GM19395 (cell line): Measurements from ENCODE around the gene CPOX.
"Not testable (repeated sequence)": the region's sequence is repeated elsewhere in the genome, so short reads cannot be mapped to it uniquely, and the experiment has no call there.

ENCODE experiments used
- ATAC-seq: cut with Tn5 transposase; IDR thresholded peaks from one replicate; pipeline ENCODE4 v1.9.1; 2021; ENCODE audit warnings: mild to moderate bottlenecking, moderate library complexity; ENCODE audit not compliant: unreplicated experiment

The CPOX gene

GRCh38 chr3:98593046-98593936 lies at the start of gene CPOX:
TSS of gene CPOX (minus strand) at chr3:98593611. CDS start at chr3:98593504, 107 bp downstream.
- ATAC-seq: peak; percentile 94

- ATAC-seq: not testable (repeated sequence)
Observed at GRCh38 chr3:98642769-98643168, 49.4 kb upstream of the CPOX start.

GRCh38 chr3:98641756-98642155 lies 48.3 kb upstream of the CPOX start:
- not testable (repeated sequence) for ATAC-seq

- not testable (repeated sequence) for ATAC-seq
Observed at GRCh38 chr3:98638515-98638914, 45.1 kb upstream of the CPOX start.

GRCh38 chr3:98630416-98630815 lies 37.0 kb upstream of the CPOX start:
- no peak for ATAC-seq

- ATAC-seq: no peak
Observed at GRCh38 chr3:98628317-98628716, 34.9 kb upstream of the CPOX start.

GRCh38 chr3:98626151-98626550 lies 32.7 kb upstream of the CPOX start:
- no peak for ATAC-seq

- no peak for ATAC-seq
Observed at GRCh38 chr3:98623572-98624280, 30.3 kb upstream of the CPOX start.

GRCh38 chr3:98617841-98618240 lies 24.4 kb upstream of the CPOX start:
- no peak for ATAC-seq

GRCh38 chr3:98613616-98614015 lies 20.2 kb upstream of the CPOX start:
- no peak for ATAC-seq

- ATAC-seq: peak; percentile 94
Observed at GRCh38 chr3:98612996-98613517, 19.6 kb upstream of the CPOX start.

GRCh38 chr3:98612587-98612986 lies 19.2 kb upstream of the CPOX start:
- ATAC-seq: peak; percentile 71

GRCh38 chr3:98608029-98608428 lies 14.6 kb upstream of the CPOX start:
- no peak for ATAC-seq

GRCh38 chr3:98603580-98603979 lies 10.2 kb upstream of the CPOX start:
- ATAC-seq: no peak

- peak; percentile 76 for ATAC-seq
Observed at GRCh38 chr3:98602078-98602678, 8.8 kb upstream of the CPOX start.

- ATAC-seq: no peak
Observed at GRCh38 chr3:98601180-98601579, 7.8 kb upstream of the CPOX start.

- peak; percentile 67 for ATAC-seq
Observed at GRCh38 chr3:98600412-98601095, 7.1 kb upstream of the CPOX start.

GRCh38 chr3:98599647-98600411 lies 6.4 kb upstream of the CPOX start:
- no peak for ATAC-seq

GRCh38 chr3:98598492-98598891 lies 5.1 kb upstream of the CPOX start:
- no peak for ATAC-seq
